Spleen (tissue), 7 donors: ENCODE data around the gene CCDC172.

Experiments
- CTCF ChIP-seq, 11 experiments: fragments of 200-600 bp in 7 of 11; fragments of 450-650 bp in 4 of 11; sonication (generic) in 4 of 11; IDR thresholded peaks in 8 of 11; conservative IDR thresholded peaks in 3 of 11; 1 replicate in 7 of 11; 2 replicates in 4 of 11; pipeline versions ENCODE4 v1.4.0 to v1.8.0; 2016 to 2021; ENCODE audit warnings: antibody characterized with exemption in 11 of 11, inconsistent platforms in 4 of 11, mild to moderate bottlenecking in 1 of 11
- POLR2A ChIP-seq, 3 donors: fragments of 450-650 bp; IDR thresholded peaks; one replicate each; pipeline ENCODE4 v1.5.1; 2017; ENCODE audit warnings: antibody characterized with exemption in 3 of 3, mild to moderate bottlenecking in 1 of 3
- POLR2AphosphoS5 ChIP-seq, 3 donors: sonication (generic); formaldehyde crosslinking; IDR thresholded peaks; one replicate each; pipeline ENCODE4 v1.5.1; 2017; ENCODE audit warnings: antibody characterized with exemption in 3 of 3
- donor health status: DM: no; HTN: no; CAD: no; lungs with moderate emphysema.
- donor health status: DM: no; HTN: no; CAD: no.
- donor health status: DM: no; HTN: no; CAD: no.

GRCh38 chr10:116298586-116298985 is 25.7 kb upstream of the CCDC172 start:
- no peak for TF ChIP-seq CTCF (IDR thresholded peaks at IDR 0.05 in 8 of 11, conservative IDR thresholded peaks at IDR 0.05 in 3 of 11)
- no peak for TF ChIP-seq POLR2A (IDR thresholded peaks at IDR 0.05)
- TF ChIP-seq POLR2AphosphoS5 (IDR thresholded peaks at IDR 0.05) = no peak
